Activated B cell treated with CpG ODN at 0.5 μM for 24 hours (primary cell): ENCODE data around the gene DNAJB13. TPM values are rescaled to one million over a fixed set of nuclear protein-coding genes. Genes with fewer than 3 reads are reported as not detected.
"Not testable (repeated sequence)": the region's sequence is repeated elsewhere in the genome, so short reads cannot be mapped to it uniquely, and the experiment has no call there.

Source experiments
- ATAC-seq: fragments of 200-7000 bp; cut with Tn5 transposase; one replicate; pipeline ENCODE4 v1.10.0; 2021; ENCODE audit warnings: low read depth, mild to moderate bottlenecking, moderate library complexity
- CTCF ChIA-PET: fragments of 350-600 bp; sonication (Branson Sonifier 250); formaldehyde crosslinking; loops from one replicate; lab custom pipeline; 2021; ENCODE audit warnings: antibody characterized with exemption; lab: Charles Lee
- POLR2A ChIA-PET: fragments of 350-600 bp; sonication (Branson Sonifier 250); formaldehyde crosslinking; loops from one replicate; lab custom pipeline; 2021; ENCODE audit warnings: antibody characterized with exemption; lab: Charles Lee
- DNase-seq: peaks from one replicate; pipeline ENCODE4 v3.0.0; 2022
- H3K27ac Mint-ChIP-seq: one replicate; pipeline ENCODE4 v1.8.0; 2020; ENCODE audit warnings: mixed read lengths
- H3K27me3 Mint-ChIP-seq: one replicate; pipeline ENCODE4 v1.8.0; 2021; ENCODE audit warnings: mixed read lengths
- H3K36me3 Mint-ChIP-seq: one replicate; pipeline ENCODE4 v1.8.0; 2021; ENCODE audit warnings: low read depth, mixed read lengths
- H3K4me1 Mint-ChIP-seq: one replicate; pipeline ENCODE4 v1.8.0; 2021; ENCODE audit warnings: mixed read lengths
- H3K4me3 Mint-ChIP-seq: one replicate; pipeline ENCODE4 v1.8.0; 2020; ENCODE audit warnings: mild to moderate bottlenecking, mixed read lengths
- H3K9me3 Mint-ChIP-seq: one replicate; pipeline ENCODE4 v1.8.0; 2020; ENCODE audit warnings: mixed read lengths
- CTCF ChIP-seq: fragments of 200-600 bp; IDR thresholded peaks from one replicate; pipeline ENCODE4 v1.8.0; 2022; ENCODE audit warnings: antibody characterized with exemption, mild to moderate bottlenecking
- intact Hi-C: fragments of 100-400 bp; cut with micrococcal nuclease; formaldehyde crosslinking; loops from one replicate; pipeline ENCODE4 v1.15.1; 2024
- total RNA-seq: library from RNA; stranded (reverse); gene quantifications from 2 replicates; pipeline ENCODE4 v1.2.3, GENCODE V29; 2022

Gene DNAJB13
- total RNA-seq, 1 donor from 2014 or later, result not detected

- H3K27me3 Mint-ChIP-seq, result no peaks in the 10 kb centered on the region
- ATAC-seq, result no peak
- H3K27ac Mint-ChIP-seq, result no peak overlapping the region
- TF ChIP-seq CTCF, result no peak
- H3K4me1 Mint-ChIP-seq, result no peaks in the 10 kb centered on the region
- ChIA-PET POLR2A (interaction anchor here (0.7 kb wide), 1 partner anchor 15 kb away, joined by 3 read pairs; no protein-coding TSS in a partner anchor), CTCF (interaction anchor here (1.1 kb wide), 1 partner anchor 306 kb away, joined by 4 read pairs; no protein-coding TSS in a partner anchor)
- H3K4me3 Mint-ChIP-seq, result no peak overlapping the region
- H3K9me3 Mint-ChIP-seq, result no peaks in the 10 kb centered on the region
- intact Hi-C loops, result no loop called here
- DNase-seq, result no peak
- H3K36me3 Mint-ChIP-seq, result peaks cover 51% of the 10 kb centered on the region
Measured at GRCh38 chr11:73931951-73932350, 18.9 kb upstream of the DNAJB13 start.

GRCh38 chr11:73932781-73933180, 18.0 kb upstream of the DNAJB13 start:
- ChIA-PET POLR2A (interaction anchor here (0.7 kb wide), 1 partner anchor 16 kb away, joined by 3 read pairs; no protein-coding TSS in a partner anchor), CTCF (no interaction called here)
- no peak overlapping the region for H3K4me3 Mint-ChIP-seq
- intact Hi-C loops, result no loop called here
- DNase-seq (no peak), ATAC-seq (no peak)
- no peaks in the 10 kb centered on the region for H3K9me3 Mint-ChIP-seq
- H3K27ac Mint-ChIP-seq, result no peak overlapping the region
- no peaks in the 10 kb centered on the region for H3K27me3 Mint-ChIP-seq
- no peak for TF ChIP-seq CTCF
- H3K4me1 Mint-ChIP-seq, result no peaks in the 10 kb centered on the region
- H3K36me3 Mint-ChIP-seq, result peaks cover 43% of the 10 kb centered on the region

GRCh38 chr11:73936047-73936446, 14.8 kb upstream of the DNAJB13 start:
- H3K4me3 Mint-ChIP-seq, H3K9me3 Mint-ChIP-seq, H3K27ac Mint-ChIP-seq, DNase-seq, intact Hi-C loops, POLR2A ChIA-PET, H3K4me1 Mint-ChIP-seq, CTCF ChIA-PET, ATAC-seq, H3K27me3 Mint-ChIP-seq: not testable (repeated sequence)
- peaks cover 26% of the 10 kb centered on the region for H3K36me3 Mint-ChIP-seq

GRCh38 chr11:73939096-73939495, 11.7 kb upstream of the DNAJB13 start:
- POLR2A ChIA-PET, result no interaction called here
- peaks cover 9% of the 10 kb centered on the region for H3K9me3 Mint-ChIP-seq
- DNase-seq (no peak), ATAC-seq (no peak)
- no peak overlapping the region for H3K27ac Mint-ChIP-seq
- no peaks in the 10 kb centered on the region for H3K4me1 Mint-ChIP-seq
- peaks cover 3% of the 10 kb centered on the region for H3K36me3 Mint-ChIP-seq
- TF ChIP-seq CTCF, result no peak
- no peak overlapping the region for H3K4me3 Mint-ChIP-seq
- intact Hi-C loops, result no loop called here
- no peaks in the 10 kb centered on the region for H3K27me3 Mint-ChIP-seq
- CTCF ChIA-PET, result no interaction called here

- Mint-ChIP-seq H3K9me3 (peaks cover 9% of the 10 kb centered on the region), H3K4me1 (no peaks in the 10 kb centered on the region), H3K36me3 (no peaks in the 10 kb centered on the region), H3K4me3 (no peak overlapping the region), H3K27ac (no peak overlapping the region), H3K27me3 (no peaks in the 10 kb centered on the region)
- ChIA-PET CTCF (no interaction called here), POLR2A (no interaction called here)
- TF ChIP-seq CTCF, result no peak
- no peak for DNase-seq
- intact Hi-C loops, result no loop called here
- no peak for ATAC-seq
Measured at GRCh38 chr11:73940801-73941570, 9.8 kb upstream of the DNAJB13 start.
